Activated CD4-positive, alpha-beta T cell treated with anti-CD3 and anti-CD28 coated beads for 1 hour (primary cell): ENCODE data around the gene AIM2.
"Not testable (repeated sequence)": the region's sequence is repeated elsewhere in the genome, so short reads cannot be mapped to it uniquely, and the experiment has no call there.

Experiments used
- DNase-seq: peaks from one replicate; pipeline ENCODE4 v3.0.0-alpha.2; 2020

AIM2 gene, protein sequence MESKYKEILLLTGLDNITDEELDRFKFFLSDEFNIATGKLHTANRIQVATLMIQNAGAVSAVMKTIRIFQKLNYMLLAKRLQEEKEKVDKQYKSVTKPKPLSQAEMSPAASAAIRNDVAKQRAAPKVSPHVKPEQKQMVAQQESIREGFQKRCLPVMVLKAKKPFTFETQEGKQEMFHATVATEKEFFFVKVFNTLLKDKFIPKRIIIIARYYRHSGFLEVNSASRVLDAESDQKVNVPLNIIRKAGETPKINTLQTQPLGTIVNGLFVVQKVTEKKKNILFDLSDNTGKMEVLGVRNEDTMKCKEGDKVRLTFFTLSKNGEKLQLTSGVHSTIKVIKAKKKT

GRCh38 chr1:159076438-159077119, at the start of gene AIM2:
Gene AIM2, minus strand, starts transcription at chr1:159076766. Its CDS starts 3,267 bp downstream, at chr1:159073499.
- DNase-seq, result no peak

GRCh38 chr1:159123587-159123986, 47.0 kb upstream of the AIM2 start:
- DNase-seq, result no peak

- no peak for DNase-seq
Observed at GRCh38 chr1:159122005-159122621, 45.5 kb upstream of the AIM2 start.

DNA sequence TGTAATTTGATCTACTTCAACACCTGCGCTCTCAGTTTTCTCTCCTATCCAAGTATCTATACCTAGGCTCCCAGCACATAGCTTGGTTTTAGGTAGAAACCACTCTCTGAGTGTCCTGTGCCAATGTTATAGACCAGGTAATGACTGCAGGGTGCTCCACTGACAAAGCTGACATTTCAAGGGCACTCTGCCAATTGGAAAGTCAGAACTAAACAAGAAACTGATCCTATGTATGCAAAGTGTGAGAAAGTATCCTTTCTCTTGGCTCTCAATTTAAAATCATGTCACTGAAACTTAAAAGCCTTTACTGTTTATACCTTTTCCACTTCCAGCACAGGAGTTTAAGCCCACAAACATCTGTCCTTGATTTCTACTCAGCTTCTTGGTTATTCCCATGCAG, 45.0 kb upstream of the AIM2 start:
- no peak for DNase-seq

- DNase-seq, result no peak
Observed at GRCh38 chr1:159120317-159120716, 43.8 kb upstream of the AIM2 start.

GRCh38 chr1:159113596-159114433, 37.2 kb upstream of the AIM2 start:
- no peak for DNase-seq

GRCh38 chr1:159103021-159103420, 26.5 kb upstream of the AIM2 start:
- DNase-seq, result not testable (repeated sequence)

- no peak for DNase-seq
Observed at GRCh38 chr1:159100589-159100988, 24.0 kb upstream of the AIM2 start.

- DNase-seq, result no peak
Observed at GRCh38 chr1:159098596-159098995, 22.0 kb upstream of the AIM2 start.

DNA sequence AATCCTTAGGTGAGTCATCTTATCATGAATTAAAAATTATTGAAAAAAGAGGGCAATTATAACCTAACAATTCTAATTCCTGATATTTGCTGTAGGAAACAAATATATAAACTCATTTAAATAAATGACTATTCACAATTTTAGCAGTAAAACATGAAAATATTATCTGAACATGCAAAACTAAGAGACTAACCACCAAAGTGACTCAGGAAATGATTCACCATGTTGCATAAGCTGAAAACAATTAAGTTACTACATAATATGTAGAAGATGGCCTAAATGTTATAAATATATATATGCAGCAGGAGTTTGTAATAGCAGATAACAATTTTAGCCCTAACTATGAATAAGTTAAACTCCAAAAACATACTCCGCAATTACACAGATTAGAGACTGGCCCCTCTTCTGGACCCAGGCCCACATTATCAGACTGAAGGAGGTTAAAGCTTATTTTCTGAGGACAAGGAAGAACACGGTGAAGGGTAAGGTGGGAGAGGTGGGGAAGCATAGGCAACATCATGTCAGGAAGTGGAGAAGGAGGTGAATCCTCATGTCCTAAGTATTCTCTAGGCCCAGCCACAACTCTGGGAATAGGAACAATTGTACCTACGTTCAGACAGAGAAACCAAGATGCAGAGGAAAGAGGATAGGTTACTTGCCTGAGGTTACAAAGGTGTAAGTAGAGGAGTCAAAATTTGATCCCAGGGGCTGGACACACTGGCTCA, 15.6 kb upstream of the AIM2 start:
- DNase-seq, result no peak

GRCh38 chr1:159091607-159092031, 15.1 kb upstream of the AIM2 start:
- no peak for DNase-seq

DNA sequence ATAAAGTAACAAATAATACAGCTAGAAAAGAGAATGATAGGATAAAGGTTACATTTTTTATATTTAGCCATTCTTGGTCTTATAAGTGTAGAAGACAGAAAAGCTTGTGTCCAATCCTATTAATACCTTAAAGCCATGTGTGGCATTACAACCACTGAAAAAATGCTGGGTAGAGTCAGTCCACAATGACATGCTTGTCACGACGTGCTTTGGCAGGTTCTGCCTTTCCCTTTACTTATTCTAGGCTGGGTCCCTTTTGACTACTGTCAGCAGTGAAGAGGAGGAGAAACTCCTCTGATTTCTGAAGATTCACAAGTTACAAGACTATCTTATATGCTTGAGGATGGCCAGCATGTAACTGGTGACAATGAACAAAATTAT, 14.6 kb upstream of the AIM2 start:
- DNase-seq, result no peak

GRCh38 chr1:159090286-159091179, 14.0 kb upstream of the AIM2 start:
- no peak for DNase-seq

DNA sequence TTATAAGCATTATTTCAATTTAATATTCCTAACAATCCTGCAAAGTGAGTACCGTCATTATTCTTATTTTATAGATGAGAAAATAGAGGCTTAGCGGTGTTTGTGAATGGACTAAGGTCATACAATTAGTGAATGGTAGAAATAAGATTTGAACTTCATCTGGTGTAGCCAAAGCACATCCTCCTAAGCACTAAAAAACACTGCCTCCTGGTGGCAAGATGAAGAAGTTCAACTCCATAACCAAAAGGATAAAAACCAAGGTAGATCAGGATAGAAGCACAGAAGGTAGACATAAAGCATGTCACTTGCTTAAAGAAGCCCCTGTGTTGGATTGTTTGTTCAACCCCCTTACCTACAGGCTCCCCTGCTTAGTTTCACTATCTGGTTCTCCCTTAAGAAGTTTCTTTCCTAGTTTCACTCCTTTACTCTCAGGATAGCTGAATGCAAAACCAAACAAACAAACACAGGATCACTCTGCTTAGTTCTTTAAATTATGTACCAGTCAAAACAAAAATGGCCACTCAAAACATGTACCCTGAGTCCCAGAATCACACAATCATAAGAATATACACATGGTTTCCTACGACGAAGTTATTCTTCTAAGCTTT, 12.7 kb upstream of the AIM2 start:
- no peak for DNase-seq

GRCh38 chr1:159088546-159089183, 12.1 kb upstream of the AIM2 start:
- no peak for DNase-seq

DNA sequence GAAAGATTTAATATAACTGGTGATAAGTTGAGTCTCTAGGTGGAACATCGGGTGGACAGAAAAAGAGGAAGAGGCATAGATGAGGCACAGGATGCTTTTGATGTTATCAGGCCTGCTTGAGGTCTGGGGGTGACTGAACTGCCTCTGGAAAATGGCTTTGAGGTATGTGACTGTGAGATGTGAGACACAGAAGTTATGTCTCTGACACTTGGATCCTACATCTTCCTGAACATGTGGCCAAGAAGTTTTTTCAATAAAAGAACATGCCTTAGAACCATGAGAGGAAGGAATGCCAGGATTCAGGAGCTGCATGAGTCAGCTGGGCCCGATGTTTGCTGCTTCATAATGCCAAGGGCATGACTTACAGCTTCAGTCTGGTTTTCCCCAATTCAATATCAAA, 11.5 kb upstream of the AIM2 start:
- DNase-seq, result no peak

- no peak for DNase-seq
Observed at GRCh38 chr1:159084867-159085266, 8.3 kb upstream of the AIM2 start.

GRCh38 chr1:159084152-159084551, 7.6 kb upstream of the AIM2 start:
- no peak for DNase-seq

DNA sequence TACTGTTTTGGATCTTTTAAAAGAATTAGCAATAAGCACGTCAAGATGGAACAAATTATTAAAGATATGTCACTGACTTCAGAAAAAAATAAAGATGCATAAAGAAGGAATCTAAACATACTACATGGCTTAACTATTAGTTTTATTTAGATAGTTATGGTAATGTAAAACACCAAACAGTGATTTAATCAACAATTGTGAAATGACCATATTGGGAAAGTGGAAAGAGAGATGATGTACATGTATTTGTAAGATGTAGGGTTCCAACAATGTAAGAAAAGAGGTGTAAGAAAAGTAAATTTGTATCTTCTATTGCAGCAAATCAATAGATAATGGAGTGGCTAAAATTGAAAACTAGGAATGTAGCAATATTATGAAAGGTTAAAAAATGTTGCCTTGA, 6.4 kb upstream of the AIM2 start:
- DNase-seq, result no peak

DNA sequence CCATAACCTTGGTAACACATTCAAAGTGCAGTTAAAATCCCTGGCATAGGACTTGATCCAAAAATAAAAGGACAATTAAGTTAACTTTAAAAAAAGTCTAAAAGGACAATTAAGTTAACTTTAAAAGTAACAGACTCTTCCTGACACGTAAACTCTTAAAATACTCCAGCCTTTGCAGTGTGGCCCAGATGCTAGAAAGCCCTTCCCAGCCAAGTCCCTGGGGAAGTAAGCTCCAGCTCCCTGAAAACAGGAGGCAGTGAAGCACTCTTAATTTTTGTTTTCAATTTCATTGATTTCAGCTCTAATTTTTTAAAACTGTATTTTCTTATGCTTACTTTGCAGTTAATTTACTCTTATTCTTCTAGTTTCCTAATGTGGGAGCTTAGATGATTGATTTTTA, 5.1 kb upstream of the AIM2 start:
- no peak for DNase-seq
